ENCODE measurements around the gene COMMD1.
"Not testable (repeated sequence)": the region's sequence is repeated elsewhere in the genome, so short reads cannot be mapped to it uniquely, and the experiment has no call there.

- not testable (repeated sequence) for TF ChIP-seq SUZ12 (IDR thresholded peaks at IDR 0.05; ENCODE audit: extremely low read depth, insufficient read depth, insufficient read length); ZNF274 (IDR thresholded peaks at IDR 0.05; ENCODE audit: low read depth, low read length); YY1 (IDR thresholded peaks at IDR 0.05; ENCODE audit: insufficient read depth, insufficient read length)
These were observed 220.8 kb downstream of the COMMD1 start for GRCh38 chr2:62126239-62126638.

All from NT2/D1 (cell line).